ENCODE measurements around the gene DNAH10. TPM values are rescaled to one million over a fixed set of nuclear protein-coding genes. Genes with fewer than 3 reads are reported as not detected.

The DNAH10 gene, protein sequence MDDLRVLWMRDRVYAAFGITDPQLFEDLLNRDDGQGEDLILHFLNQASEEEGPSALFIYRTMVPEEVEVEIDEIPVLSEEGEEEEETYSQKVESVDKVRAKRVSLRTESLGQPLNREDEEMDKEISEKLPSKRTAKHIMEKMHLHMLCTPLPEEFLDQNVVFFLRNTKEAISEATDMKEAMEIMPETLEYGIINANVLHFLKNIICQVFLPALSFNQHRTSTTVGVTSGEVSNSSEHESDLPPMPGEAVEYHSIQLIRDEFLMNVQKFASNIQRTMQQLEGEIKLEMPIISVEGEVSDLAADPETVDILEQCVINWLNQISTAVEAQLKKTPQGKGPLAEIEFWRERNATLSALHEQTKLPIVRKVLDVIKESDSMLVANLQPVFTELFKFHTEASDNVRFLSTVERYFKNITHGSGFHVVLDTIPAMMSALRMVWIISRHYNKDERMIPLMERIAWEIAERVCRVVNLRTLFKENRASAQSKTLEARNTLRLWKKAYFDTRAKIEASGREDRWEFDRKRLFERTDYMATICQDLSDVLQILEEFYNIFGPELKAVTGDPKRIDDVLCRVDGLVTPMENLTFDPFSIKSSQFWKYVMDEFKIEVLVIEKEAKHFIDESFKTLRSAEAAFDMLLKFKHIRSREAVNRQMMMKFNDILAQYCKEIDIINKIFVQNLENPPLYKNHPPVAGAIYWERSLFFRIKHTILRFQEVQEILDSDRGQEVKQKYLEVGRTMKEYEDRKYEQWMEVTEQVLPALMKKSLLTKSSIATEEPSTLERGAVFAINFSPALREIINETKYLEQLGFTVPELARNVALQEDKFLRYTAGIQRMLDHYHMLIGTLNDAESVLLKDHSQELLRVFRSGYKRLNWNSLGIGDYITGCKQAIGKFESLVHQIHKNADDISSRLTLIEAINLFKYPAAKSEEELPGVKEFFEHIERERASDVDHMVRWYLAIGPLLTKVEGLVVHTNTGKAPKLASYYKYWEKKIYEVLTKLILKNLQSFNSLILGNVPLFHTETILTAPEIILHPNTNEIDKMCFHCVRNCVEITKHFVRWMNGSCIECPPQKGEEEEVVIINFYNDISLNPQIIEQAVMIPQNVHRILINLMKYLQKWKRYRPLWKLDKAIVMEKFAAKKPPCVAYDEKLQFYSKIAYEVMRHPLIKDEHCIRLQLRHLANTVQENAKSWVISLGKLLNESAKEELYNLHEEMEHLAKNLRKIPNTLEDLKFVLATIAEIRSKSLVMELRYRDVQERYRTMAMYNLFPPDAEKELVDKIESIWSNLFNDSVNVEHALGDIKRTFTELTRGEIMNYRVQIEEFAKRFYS (N-terminal part only)
- under 1 TPM; 0.15 to 0.39 TPM for total RNA-seq
- long read RNA-seq, partial matches to known transcripts = 1 of 4 reads
- long read RNA-seq, other reads (novel, unspliced or antisense) = 3 of 4 reads

DNA sequence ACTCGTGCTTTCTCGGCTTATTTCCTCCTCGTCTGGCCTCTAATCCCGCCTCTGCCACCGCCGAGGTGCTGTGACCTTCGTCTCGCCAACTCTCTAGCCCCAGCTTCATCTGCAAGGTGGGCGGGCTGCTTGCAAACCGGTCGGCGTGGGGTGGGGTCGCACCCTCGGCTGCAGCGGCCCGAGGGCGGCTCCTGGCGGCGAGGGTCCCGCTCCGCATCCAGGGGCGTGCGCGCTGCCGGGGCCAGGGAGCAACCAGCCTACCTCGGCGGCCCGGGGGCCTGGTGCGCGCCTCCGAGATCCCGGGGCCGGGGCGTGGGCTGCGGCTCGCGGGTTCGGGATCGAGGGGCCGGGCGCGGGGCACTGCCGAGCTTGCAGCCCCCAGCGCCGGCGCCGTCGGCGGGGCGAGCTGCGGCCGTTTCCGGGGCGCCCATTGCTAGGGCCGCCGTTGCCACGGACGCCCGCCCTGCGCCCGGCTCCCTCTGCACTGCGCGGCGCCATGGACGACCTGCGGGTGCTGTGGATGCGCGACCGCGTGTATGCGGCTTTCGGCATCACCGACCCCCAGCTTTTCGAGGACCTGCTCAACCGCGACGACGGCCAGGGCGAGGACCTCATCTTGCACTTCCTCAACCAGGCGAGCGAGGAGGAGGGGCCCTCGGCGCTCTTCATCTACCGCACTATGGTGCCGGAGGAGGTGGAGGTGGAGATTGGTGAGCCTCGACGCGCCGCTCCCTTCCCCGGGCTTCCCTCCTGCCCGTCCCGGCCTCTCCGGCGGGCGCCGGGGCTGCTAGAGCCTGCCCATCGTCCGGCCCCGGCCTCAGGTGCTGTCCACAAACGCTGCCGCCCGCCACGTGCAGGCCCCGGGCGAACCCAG lies at the start of gene DNAH10:
Gene DNAH10, plus strand, starts transcription at position 461 of the 874 bp plus-strand sequence. Its CDS starts 36 bp downstream, at position 497.
- peak; percentile 38 to 57 for DNase-seq
- intact Hi-C loops (cut with DNase I, micrococcal nuclease) = no loop called here
- peak; percentile 73 for ATAC-seq

DNA sequence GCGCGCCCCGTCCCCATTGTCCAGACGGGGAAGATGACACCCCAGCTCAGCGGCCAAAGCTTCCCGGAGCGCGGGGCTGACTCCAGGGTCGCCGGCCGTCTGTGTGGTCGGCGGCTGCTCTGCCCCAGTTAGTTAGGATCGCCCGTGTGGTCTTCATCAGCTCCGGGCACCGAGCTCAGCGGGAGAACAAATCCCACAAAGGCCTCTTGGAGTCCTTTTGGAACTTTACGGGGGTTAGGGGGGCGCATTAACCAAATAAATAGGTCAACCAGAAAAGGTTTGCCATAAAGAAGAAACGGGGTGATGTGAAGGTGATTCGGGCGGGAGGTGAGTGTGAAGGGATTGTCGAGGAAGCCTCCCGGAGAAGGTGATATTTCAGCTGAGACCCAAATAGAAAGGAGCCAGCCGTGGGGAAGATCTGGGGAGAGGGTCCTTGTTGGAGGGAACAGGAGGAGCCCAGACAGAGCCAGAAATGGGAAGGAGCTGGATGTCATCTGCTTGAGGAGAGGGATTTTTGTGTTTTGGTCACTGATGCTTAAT lies 49.3 kb upstream of the DNAH10 start:
- DNase-seq (peak in 1 of 2 donors; percentile 9), ATAC-seq (no peak)
- intact Hi-C loops (cut with DNase I, micrococcal nuclease) = no loop called here

DNA sequence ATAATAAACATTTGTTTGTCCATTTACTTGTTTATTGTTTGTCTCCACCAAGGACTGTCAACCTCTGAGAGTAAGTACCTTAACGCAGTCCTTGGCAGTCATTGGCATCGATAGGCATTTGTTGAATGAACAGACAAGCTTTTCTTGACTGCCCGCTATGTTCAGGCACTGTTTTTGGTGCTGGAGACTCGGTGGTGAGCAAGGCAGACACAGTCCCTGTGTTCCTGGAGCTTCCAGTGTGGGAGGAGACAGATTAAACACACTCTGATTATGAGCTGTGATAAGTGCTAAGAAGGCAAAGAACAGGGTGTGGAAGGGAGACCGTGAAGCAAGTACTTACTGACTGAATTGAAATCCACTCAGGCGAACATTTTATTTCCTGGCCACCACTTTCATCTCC lies 48.7 kb upstream of the DNAH10 start:
- intact Hi-C loops (cut with DNase I, micrococcal nuclease) = no loop called here
- peak; percentile 74 for ATAC-seq
- peak; percentile 23 to 44 for DNase-seq

DNA sequence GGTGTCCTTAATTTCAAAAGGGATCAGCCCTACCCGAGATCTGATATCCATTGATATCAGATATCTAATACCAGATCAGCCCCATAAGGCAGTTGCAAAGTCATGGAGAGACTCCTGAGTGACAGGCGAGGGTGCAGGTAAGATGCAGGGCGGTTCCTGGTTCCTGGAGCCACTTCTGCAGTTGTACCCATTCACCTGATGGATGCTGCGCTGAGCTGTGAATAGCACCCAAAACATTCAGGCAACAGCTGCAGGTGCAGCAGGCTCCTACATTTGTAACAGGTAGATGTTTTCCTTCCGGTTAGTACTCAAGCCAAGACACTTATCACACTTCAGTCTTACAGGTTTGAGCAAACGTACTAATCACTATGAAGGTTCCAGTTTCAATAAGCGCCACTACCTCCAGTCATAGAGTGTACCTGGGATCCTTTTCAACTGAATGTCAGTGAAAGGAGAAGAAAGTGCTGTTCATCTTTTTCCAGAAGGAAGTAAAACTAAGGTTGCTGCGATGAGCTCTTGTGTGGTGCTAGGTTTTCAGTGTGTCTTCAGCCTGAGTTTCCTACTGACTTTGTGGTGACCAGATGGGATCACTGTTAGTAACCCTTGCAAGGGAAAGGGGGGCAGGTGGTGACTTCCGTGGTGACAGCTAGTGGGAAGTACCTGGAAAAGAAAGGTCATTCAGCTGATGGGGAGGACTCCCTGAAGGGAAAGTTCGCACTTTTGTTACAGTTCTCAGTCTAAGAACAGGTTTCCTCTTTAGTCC lies 48.1 kb upstream of the DNAH10 start:
- ATAC-seq (peak; percentile 28), DNase-seq (peak; percentile 36 to 44)
- intact Hi-C loops (cut with DNase I, micrococcal nuclease) = no loop called here

DNA sequence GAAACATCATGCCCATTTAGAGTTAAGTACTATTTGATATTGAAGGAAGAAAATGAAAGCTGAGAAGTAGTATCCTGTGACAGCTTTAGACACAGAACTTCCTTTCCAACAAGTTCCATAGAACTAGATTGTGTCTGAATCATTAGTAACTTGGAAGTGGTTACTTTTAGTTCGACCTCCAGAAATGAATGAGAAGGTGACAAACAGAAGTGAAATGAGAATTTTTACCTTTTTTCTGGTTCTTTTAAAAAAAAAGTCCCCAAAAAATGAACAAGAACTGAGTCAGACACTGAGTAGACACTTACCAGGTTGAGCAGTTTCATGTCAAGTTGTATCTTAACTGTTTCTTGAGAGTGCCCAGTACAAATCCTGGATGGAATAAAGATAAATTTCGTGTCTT lies 46.9 kb upstream of the DNAH10 start:
- ATAC-seq (no peak), DNase-seq (no peak)
- intact Hi-C loops (cut with DNase I, micrococcal nuclease) = no loop called here

DNA sequence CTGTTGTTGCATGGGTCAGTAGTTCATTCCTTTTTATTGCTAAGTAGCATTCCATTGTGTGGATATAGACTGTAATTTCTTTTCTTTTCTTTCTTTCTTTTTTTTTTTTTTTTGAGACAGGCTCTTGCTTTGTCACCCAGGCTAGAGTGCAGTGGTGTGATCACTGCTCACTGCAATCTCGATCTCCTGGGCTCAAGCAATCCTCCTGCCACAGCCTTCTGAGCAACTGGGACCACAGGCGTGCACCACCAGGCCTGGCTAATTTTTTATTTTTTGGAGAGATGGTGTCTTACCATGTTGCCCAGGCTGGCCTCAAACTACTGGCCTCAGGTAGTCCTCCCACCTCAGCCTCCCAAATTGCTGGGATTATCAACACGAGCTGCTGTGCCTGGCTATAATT lies 44.8 kb upstream of the DNAH10 start:
- intact Hi-C loops (cut with DNase I, micrococcal nuclease) = no loop called here
- ATAC-seq (no peak), DNase-seq (no peak)

DNA sequence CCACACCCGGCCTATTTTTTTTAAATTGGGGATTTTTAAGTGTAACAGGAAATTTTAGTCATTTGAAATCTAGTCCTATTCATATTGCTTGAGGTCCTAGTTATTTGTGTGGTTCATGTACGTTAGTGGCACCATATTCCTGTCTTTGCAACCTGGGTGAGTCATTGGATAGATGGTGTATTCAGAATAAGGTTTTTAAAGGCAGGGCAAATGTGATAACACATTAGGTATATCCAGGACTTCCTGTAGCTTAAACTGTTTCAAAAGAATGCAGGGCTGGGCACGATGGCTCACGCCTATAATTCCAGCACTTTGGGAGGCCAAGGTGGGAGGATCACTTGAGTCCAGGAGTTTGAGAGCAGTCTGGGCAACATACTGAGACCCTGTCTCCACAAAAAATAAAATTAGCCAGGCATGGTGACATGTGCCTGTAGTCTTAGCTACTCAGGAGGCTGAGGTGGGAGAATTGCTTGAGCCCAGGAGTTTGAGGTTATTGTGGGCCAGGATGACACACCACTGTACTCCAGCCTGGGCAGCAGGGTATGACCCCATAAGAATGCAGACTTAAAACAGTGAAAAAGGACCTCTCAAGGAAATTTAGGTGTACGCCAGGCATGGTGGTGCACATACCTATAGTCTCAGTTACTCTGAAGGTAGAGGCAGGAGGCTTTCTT lies 41.8 kb upstream of the DNAH10 start:
- no peak for DNase-seq

DNA sequence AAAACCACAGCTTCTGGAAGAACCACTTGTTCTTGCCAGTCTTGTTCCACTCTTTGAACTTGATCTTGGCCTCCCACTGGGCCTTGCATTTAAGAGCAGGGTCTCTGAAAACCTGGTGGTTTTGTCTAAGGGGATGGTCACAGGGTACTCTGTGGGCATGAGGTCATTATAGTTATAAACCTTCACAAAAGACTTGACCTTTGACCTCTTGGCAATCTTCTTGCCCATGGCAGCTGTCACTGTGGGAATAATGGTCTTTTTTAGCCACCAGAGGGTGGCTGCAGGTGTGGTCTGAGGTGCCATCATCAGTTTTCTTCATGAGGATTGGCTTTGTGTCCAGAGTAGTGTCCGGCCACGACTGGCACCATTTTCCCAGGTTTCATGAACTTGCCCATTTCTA lies 40.9 kb upstream of the DNAH10 start:
- ATAC-seq = no peak
- no peak for DNase-seq
- intact Hi-C loops (cut with DNase I, micrococcal nuclease) = no loop called here

More for the DNA sequence above, 41.8 kb upstream of the DNAH10 start:
- intact Hi-C loops (cut with DNase I, micrococcal nuclease) = no loop called here
- no peak for ATAC-seq

DNA sequence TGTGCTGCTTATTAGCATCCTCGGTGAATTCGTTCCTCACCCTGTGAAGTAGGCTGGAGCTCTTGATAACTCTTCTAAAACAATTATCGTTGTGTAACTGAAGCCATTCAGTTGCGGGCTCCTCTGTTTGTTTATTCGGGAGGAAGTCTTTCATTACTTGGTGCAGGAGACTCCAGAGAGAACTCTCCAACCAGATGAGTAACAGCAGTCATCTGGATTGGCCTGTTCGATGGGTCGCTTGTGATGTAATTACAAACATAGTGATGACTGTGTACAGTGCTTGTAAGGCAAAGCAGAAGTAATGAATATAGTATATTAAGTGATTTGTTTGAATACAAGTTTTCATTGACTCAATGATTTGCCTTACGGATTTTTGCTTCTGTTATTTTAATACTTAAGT lies 39.1 kb upstream of the DNAH10 start:
- DNase-seq (no peak), ATAC-seq (no peak)
- intact Hi-C loops (cut with DNase I, micrococcal nuclease) = no loop called here

DNA sequence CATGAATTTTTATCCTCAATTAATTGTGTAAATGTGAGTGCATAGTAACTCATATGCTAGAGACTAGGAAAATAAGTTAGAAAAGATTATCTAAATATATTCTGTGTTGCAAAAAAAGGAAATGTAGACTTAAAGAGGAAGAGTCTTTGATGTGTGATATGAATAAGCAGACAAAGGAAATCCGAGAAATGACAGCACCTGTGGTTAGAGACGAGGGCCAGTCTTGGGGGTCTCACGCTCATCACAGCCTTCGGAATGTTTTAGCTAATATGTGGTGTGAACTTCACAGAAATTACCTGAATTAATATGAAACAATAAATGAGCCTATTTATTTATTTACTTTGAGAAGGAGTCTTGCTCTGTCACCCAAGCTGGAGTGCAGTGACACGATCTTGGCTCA lies 38.3 kb upstream of the DNAH10 start:
- intact Hi-C loops (cut with DNase I, micrococcal nuclease) = no loop called here
- ATAC-seq (no peak), DNase-seq (no peak)

DNA sequence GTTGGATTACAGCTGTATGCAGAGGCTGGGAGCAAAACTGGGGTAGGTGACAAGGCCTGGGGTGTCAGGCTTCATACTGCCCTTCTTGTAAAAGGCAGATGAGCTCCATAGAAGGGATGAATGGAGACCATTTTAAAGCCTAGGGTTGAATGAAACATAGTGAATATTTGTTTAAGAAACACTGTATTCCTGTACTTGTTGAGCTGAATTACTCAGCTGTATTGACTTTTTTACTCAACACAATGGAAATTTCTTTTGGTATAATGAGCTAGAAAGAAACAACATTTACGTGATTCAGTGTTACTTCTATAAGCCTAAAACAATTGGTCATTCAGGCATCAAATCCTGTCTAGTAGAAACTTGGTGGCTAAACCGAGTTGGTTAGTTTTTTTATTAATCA lies 35.9 kb upstream of the DNAH10 start:
- ATAC-seq = no peak
- intact Hi-C loops (cut with DNase I, micrococcal nuclease) = no loop called here
- no peak for DNase-seq

DNA sequence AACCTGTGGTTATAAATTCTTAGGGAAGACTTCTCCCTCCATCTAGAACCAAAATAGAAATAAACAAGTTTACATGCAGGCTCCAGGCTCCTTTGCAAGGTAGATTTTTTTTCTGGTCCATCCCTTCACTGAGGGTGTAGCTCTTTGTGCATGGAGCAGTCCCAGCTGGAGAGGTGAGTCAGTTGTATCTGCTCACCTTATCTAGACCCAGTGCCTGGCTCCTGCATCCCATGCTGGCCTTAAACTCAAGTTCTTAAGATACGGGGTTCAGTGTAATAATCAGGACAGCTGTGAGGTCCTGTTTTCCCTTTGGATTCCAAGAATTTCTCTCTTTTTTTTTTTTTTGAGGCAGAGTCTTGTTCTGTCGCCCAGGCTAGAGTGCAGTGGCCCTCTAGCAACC lies 35.1 kb upstream of the DNAH10 start:
- intact Hi-C loops (cut with DNase I, micrococcal nuclease) = no loop called here
- ATAC-seq = no peak
- no peak for DNase-seq

DNA sequence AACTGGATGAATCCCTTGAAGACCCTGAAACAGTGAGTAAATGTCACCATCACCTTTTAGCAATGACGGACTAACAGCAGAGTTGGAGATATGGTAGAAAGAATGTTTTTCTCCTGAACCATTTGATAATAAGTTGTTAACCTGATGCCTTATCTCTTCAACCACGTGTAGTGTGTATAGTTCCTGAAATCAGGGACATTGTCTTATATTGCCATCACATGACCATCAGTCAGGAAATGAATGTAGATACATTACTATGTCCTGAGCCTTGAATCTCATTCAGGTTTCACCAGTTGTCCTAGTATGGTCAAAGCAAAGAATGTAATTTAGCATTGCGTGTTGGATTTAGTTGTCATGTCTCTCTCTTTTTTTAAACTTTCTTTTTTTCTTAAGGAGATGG lies 34.2 kb upstream of the DNAH10 start:
- DNase-seq = no peak
- ATAC-seq = no peak

DNA sequence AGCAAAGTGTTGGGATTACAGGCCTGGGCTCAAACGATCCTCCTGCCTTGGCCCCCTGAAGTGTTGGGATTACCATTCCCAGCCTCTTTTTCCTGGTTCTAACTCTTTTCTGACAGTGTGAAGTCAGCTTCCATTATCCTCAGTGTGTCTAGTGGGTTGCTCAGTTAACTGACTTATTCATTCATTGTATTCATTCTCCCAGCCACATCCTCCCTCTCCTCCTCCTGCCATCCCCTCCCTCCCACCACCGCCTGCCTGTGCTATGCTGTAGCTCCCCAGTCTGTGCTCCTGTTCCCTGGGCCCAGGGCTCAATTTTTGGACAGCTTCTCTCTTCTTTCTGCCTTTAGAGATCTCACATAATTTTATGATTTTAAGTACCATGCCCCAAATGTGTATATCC lies 30.5 kb upstream of the DNAH10 start:
- DNase-seq = no peak
- no peak for ATAC-seq
- intact Hi-C loops (cut with DNase I, micrococcal nuclease) = no loop called here

More for the DNA sequence above, 34.2 kb upstream of the DNAH10 start:
- intact Hi-C loops (cut with DNase I, micrococcal nuclease) = no loop called here

DNA sequence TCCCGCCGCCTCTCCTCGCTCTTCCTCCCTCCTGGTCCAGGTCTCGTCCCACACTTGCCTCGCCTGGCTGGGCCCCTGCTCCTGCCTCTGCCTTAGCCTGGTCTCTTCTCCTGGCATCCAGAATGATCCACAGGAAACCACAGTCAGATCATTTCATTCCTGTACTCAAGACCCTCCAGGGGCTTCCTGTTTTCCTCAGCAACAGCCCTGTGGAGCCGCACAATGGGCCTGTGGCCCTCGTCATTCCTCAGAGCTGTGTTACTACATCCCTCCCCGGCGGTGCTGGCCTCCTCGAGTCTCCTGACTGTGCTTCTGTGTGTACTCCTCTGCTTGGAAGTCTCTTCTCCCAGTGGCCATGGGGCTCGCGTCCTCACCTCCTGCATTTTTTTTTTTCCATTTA lies 29.9 kb upstream of the DNAH10 start:
- DNase-seq (no peak), ATAC-seq (no peak)
- intact Hi-C loops (cut with DNase I, micrococcal nuclease) = no loop called here

DNA sequence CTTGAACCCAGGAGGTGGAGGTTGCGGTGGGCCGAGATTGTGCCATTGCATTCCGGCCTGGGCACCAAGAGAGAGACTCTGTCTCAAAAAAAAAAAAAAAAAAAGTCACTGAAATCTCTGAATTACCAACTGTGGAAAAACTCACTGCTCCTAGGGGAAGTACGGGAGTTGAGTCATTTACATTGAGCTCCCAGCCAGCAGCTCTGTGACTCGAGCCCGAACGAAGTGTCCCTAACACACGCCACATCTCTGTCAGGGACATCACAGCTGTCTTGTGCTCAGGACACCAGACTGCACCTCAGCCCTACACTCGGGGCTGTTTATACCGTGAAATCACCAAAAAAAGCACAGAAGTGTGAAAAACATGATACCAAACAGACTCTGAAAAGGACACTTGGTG lies 28.9 kb upstream of the DNAH10 start:
- ATAC-seq (no peak), DNase-seq (no peak)
- intact Hi-C loops (cut with DNase I, micrococcal nuclease) = no loop called here

DNA sequence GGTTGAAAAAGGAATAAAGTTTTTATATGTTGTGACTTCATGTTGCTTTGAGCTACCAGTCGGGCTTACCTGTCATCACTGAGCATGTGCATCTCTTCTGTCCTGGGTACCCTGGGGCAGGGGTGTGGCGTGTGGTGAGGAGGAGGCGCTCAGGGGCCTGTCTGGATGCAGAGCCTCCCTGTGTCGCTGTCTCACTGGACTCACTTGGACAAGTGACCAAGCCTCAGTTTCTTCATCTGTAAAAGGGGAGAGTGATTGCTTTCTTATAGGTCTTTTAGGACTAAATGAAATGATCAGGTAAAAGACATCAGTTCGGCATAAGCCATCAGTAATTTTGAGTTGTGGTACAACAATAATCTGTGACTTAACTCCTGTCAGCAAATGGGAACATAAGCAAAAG lies 27.8 kb upstream of the DNAH10 start:
- ATAC-seq (no peak), DNase-seq (no peak)
- intact Hi-C loops (cut with DNase I, micrococcal nuclease) = no loop called here

Data from left colon (tissue), 2 donors.